Osteoblast (primary cell): ENCODE data around the gene MIPEP. TPM values are rescaled to one million over a fixed set of nuclear protein-coding genes. Genes with fewer than 3 reads are reported as not detected.

Experiments used
- DNase-seq: peaks from one replicate; pipeline ENCODE4 v3.0.0; 2011; ENCODE audit warnings: low spot score, mixed read lengths; ENCODE audit not compliant: insufficient read length; ENCODE audit errors: missing footprints
- H2AFZ ChIP-seq: 2 replicates; pipeline ENCODE4 v1.6.0; 2011; ENCODE audit warnings: mild to moderate bottlenecking, low read length
- H3K27ac ChIP-seq: 2 replicates; pipeline ENCODE4 v1.5.1; 2011; ENCODE audit warnings: mild to moderate bottlenecking, low read depth, low read length, moderate library complexity
- H3K27me3 ChIP-seq: 2 replicates; pipeline ENCODE4 v1.6.0; 2012; ENCODE audit warnings: mild to moderate bottlenecking, control low read depth, inconsistent platforms, low read length, moderate library complexity; ENCODE audit not compliant: insufficient read depth
- H3K36me3 ChIP-seq: 2 replicates; pipeline ENCODE4 v1.5.1; 2011; ENCODE audit warnings: mild to moderate bottlenecking, low read length, control low read depth, moderate library complexity; ENCODE audit not compliant: insufficient read depth
- H3K4me1 ChIP-seq: 2 replicates; pipeline ENCODE4 v1.5.1; 2011; ENCODE audit warnings: mild to moderate bottlenecking, low read length, control low read depth, moderate library complexity; ENCODE audit not compliant: insufficient read depth
- H3K4me2 ChIP-seq: 2 replicates; pipeline ENCODE4 v1.6.0; 2011; ENCODE audit warnings: mild to moderate bottlenecking, low read length; ENCODE audit not compliant: insufficient read depth
- H3K4me3 ChIP-seq: fragments of 200-600 bp; sonication (generic); 3 replicates; pipeline ENCODE4 v1.5.1; 2012; ENCODE audit warnings: mild to moderate bottlenecking, low read length, inconsistent platforms; ENCODE audit not compliant: insufficient read depth
- H3K79me2 ChIP-seq: 2 replicates; pipeline ENCODE4 v1.6.0; 2012; ENCODE audit warnings: mild to moderate bottlenecking, low read length, control low read depth, inconsistent platforms; ENCODE audit not compliant: insufficient read depth
- H3K9me3 ChIP-seq: 2 replicates; pipeline ENCODE4 v1.5.1; 2011; ENCODE audit warnings: low read depth, low read length, control low read depth
- H4K20me1 ChIP-seq: 2 replicates; pipeline ENCODE4 v1.6.0; 2012; ENCODE audit warnings: mild to moderate bottlenecking, low read length, control low read depth; ENCODE audit not compliant: insufficient read depth
- CTCF ChIP-seq: IDR thresholded peaks from 2 replicates; pipeline ENCODE4 v1.5.1; 2011; ENCODE audit warnings: mild to moderate bottlenecking, low read depth, low read length, moderate library complexity; ENCODE audit errors: extremely low read depth
- total RNA-seq: library from RNA; depleted of rRNA; stranded (reverse); fragments of >200 nt; gene quantifications from 2 replicates; pipeline ENCODE4 v1.2.3, GENCODE V29; 2012

MIPEP gene
- total RNA-seq, 1 donor, result 29.3 TPM

- DNase-seq, result no peak
- Histone ChIP-seq H3K27me3 (no peaks in the 10 kb centered on the region), H3K4me2 (no peak overlapping the region), H4K20me1 (no peaks in the 10 kb centered on the region), H3K36me3 (no peaks in the 10 kb centered on the region), H3K4me3 (no peak overlapping the region), H3K27ac (no peak overlapping the region), H2AFZ (no peak overlapping the region), H3K79me2 (no peaks in the 10 kb centered on the region), H3K9me3 (no peaks in the 10 kb centered on the region), H3K4me1 (peaks cover 11% of the 10 kb centered on the region)
- TF ChIP-seq CTCF, result no peak
Observed at GRCh38 chr13:23710366-23710765, 178.8 kb downstream of the MIPEP start.

GRCh38 chr13:23709536-23709935 is 179.7 kb downstream of the MIPEP start:
- peak; percentile 46 for TF ChIP-seq CTCF
- Histone ChIP-seq H3K4me3 (no peak overlapping the region), H3K27me3 (no peaks in the 10 kb centered on the region), H3K36me3 (no peaks in the 10 kb centered on the region), H3K27ac (no peak overlapping the region), H3K9me3 (no peaks in the 10 kb centered on the region), H3K4me1 (peaks cover 16% of the 10 kb centered on the region), H2AFZ (no peak overlapping the region), H3K79me2 (no peaks in the 10 kb centered on the region), H4K20me1 (no peaks in the 10 kb centered on the region), H3K4me2 (no peak overlapping the region)
- DNase-seq, result peak; percentile 77

- no peak for DNase-seq
- H3K4me3 ChIP-seq, result no peak overlapping the region
- H2AFZ ChIP-seq, result no peak overlapping the region
- H3K27ac ChIP-seq, result no peak overlapping the region
- H3K79me2 ChIP-seq, result no peaks in the 10 kb centered on the region
- no peak overlapping the region for H3K4me2 ChIP-seq
- H3K36me3 ChIP-seq, result no peaks in the 10 kb centered on the region
- H3K27me3 ChIP-seq, result no peaks in the 10 kb centered on the region
- peak; percentile 55 for TF ChIP-seq CTCF
- peaks cover 29% of the 10 kb centered on the region for H3K4me1 ChIP-seq
- H4K20me1 ChIP-seq, result no peaks in the 10 kb centered on the region
- no peaks in the 10 kb centered on the region for H3K9me3 ChIP-seq
Observed at GRCh38 chr13:23707674-23708073, 181.5 kb downstream of the MIPEP start.

- Histone ChIP-seq H3K4me2 (no peak overlapping the region), H3K27me3 (no peaks in the 10 kb centered on the region), H3K4me3 (no peak overlapping the region), H3K27ac (no peak overlapping the region), H2AFZ (peak overlapping the region; percentile 7), H3K4me1 (peaks cover 48% of the 10 kb centered on the region), H3K79me2 (no peaks in the 10 kb centered on the region), H3K9me3 (no peaks in the 10 kb centered on the region), H4K20me1 (no peaks in the 10 kb centered on the region), H3K36me3 (no peaks in the 10 kb centered on the region)
- DNase-seq, result peak; percentile 81
- no peak for TF ChIP-seq CTCF
Observed at GRCh38 chr13:23705583-23705982, 183.6 kb downstream of the MIPEP start.
